ENCODE results near the gene AKAP13. TPM values are rescaled to one million over a fixed set of nuclear protein-coding genes. Genes with fewer than 3 reads are reported as not detected.

The AKAP13 gene
- total and polyA plus RNA-seq, 2 of the 13 experiments (the other 11 are each of a cell fraction or from before 2014, with no cell fraction given) = 6.7 to 27.1 TPM

DNA sequence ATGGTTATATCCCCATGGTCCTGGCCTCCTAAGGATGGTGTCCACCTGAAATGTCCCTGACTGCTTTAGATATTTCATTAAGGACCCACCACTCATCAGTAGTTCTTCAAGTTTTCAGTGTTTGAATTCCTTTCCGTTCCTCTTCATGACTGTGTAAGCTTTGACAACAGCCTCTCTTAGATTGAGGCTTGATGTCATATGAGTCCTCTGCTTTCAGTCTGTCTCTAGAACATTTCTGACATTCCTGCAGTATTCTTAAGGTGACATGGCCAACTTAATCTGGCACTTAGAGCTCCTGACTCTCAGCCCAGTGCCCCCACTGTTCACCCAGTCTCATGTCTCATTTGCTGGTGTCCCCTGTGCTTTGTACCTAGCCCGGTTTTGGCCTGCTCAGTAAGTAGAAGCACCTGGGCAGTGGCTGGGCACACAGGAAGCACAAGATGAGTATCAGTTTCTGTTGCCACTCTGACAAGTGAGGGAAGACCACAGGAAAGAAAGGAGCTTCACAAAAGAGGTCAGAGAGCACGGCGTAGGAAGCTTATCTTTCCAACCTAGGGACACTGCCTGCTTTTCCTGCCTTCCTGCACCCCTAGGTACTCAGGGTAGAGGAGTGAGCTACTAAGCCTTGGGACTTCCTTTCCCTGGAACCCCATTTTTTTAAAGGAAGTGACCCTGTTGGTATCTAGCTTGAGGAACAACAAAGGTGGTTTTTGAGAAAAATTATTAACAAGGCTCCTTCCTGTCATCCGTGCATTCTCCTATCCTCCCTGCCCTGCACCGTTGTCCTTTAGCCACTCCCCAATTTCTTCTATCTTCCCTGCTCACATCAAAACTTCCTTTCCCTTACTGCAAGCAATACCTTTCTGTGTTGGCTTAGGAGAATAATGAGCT is 311.2 kb downstream of the AKAP13 start (continued):
- no peak for TF ChIP-seq ZNF326 (CRISPR knock-in tag; IDR thresholded peaks at IDR 0.05; ENCODE audit: borderline replicate concordance)
- TF ChIP-seq RERE (CRISPR knock-in tag; IDR thresholded peaks at IDR 0.05; ENCODE audit: low read depth) = no peak

DNA sequence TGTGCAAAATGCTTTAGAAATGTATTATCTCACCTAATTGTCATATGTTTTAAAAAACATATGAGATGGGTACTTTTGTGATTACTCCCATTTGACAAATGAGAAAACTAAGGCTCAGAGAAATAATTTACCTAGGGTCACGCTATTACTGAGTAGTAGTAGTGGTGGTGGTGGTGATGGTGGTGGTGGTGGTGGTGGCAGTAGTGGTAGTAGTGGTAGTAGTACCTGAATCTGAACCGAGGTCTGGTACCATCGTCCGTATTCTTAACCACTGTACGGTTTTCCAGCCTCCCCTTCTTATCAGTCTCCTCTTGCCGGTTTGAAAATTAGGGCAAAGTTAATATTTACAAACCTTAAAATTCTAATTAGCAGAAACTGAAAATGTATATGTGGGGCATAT is 311.9 kb downstream of the AKAP13 start:
- BruUV-seq (replicated peaks) = no TSS peak
- no peak for FAIRE-seq
- no peak for TF ChIP-seq ZFAT (CRISPR knock-in tag; conservative IDR thresholded peaks at IDR 0.05)
- TF ChIP-seq REXO4 (CRISPR knock-in tag; IDR thresholded peaks at IDR 0.05; ENCODE audit: borderline replicate concordance) = no peak
- no peak for TF ChIP-seq KAT7 (CRISPR knock-in tag; IDR thresholded peaks at IDR 0.05; ENCODE audit: borderline replicate concordance)
- no peak for TF ChIP-seq ZSCAN5A (CRISPR knock-in tag; IDR thresholded peaks at IDR 0.05; ENCODE audit: borderline replicate concordance)
- TF ChIP-seq SP140L (CRISPR knock-in tag; IDR thresholded peaks at IDR 0.05; ENCODE audit: borderline replicate concordance) = no peak
- TF ChIP-seq, protein P1, sequence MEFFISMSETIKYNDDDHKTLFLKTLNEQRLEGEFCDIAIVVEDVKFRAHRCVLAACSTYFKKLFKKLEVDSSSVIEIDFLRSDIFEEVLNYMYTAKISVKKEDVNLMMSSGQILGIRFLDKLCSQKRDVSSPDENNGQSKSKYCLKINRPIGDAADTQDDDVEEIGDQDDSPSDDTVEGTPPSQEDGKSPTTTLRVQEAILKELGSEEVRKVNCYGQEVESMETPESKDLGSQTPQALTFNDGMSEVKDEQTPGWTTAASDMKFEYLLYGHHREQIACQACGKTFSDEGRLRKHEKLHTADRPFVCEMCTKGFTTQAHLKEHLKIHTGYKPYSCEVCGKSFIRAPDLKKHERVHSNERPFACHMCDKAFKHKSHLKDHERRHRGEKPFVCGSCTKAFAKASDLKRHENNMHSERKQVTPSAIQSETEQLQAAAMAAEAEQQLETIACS (CRISPR knock-in tag; IDR thresholded peaks at IDR 0.05) = no peak
- no peak for TF ChIP-seq ZFP90 (CRISPR knock-in tag; IDR thresholded peaks at IDR 0.05; ENCODE audit: borderline replicate concordance)
- TF ChIP-seq GABPB1 (CRISPR knock-in tag; IDR thresholded peaks at IDR 0.05) = no peak
- no peak for TF ChIP-seq FOXC1 (CRISPR knock-in tag; IDR thresholded peaks at IDR 0.05; ENCODE audit: borderline replicate concordance)
- TF ChIP-seq ZNF143 (CRISPR knock-in tag; IDR thresholded peaks at IDR 0.05) = no peak
- TF ChIP-seq ARID2 (CRISPR knock-in tag; IDR thresholded peaks at IDR 0.05; ENCODE audit: borderline replicate concordance) = no peak
- TF ChIP-seq HNRNPUL1 (IDR thresholded peaks at IDR 0.05; ENCODE audit: low read depth, low read length) = no peak

More for the DNA sequence above, 311.9 kb downstream of the AKAP13 start:
- 95% methylated on average over 6 of the region's 6 CpGs for WGBS (ENCODE audit: low lambda C conversion rate)
- Histone ChIP-seq H3K4me2 (ENCODE audit: low read depth, low read length) (no peak overlapping the region), H3K27me3 (ENCODE audit: control insufficient read depth in 1 of 2, insufficient read depth in 2 of 2, low read length in 2 of 2) (no peaks in the 10 kb centered on the region), H3K79me2 (ENCODE audit: insufficient read depth, low read length) (no peaks in the 10 kb centered on the region), H3K36me3 (replicated peaks in 1 of 2; ENCODE audit: control insufficient read depth in 1 of 2, insufficient read depth in 2 of 2, low read length in 2 of 2) (peaks cover 0 to 12% of the 10 kb centered on the region in 2 experiments; a peak in 4 of 5 replicates), H3K9ac (ENCODE audit: insufficient read depth, low read depth, low read length) (no peak overlapping the region), H4K20me1 (ENCODE audit: insufficient read depth, low read length) (no peaks in the 10 kb centered on the region), H3K4me1 (ENCODE audit: insufficient read depth, low read length) (peaks cover 5% of the 10 kb centered on the region; the same call in 1 of the 2 replicates), H3K9me3 (ENCODE audit: low read length) (no peaks in the 10 kb centered on the region), H2AFZ (ENCODE audit: low read length) (no peak overlapping the region), H3K4me3 (replicated peaks in 1 of 3; ENCODE audit: insufficient read depth in 1 of 3, low read depth in 2 of 3, low read length in 3 of 3) (no peak overlapping the region), H3K27ac (ENCODE audit: extremely low read length, insufficient read depth, low read length) (no peak overlapping the region)
- DNase-seq (ENCODE audit: low spot score) (no peak), ATAC-seq (no peak)
- CTCF ChIA-PET (ENCODE audit: low intra/inter-chr PET ratio, low total read pairs) = no interaction called here
- POLR2A ChIA-PET = no interaction called here
- in situ Hi-C loops (cut with HindIII; ENCODE audit: extremely low pct_ligation_motif_present, low pct_unique_long_range_greater_than_20kb) = no loop called here
- intact Hi-C loops (cut with micrococcal nuclease; ENCODE audit: unreplicated experiment) = no loop called here
